ENCODE data around the gene FHOD3. TPM values are rescaled to one million over a fixed set of nuclear protein-coding genes. Genes with fewer than 3 reads are reported as not detected.

FHOD3 gene
- total RNA-seq, 1 donor from 2014 or later = not detected

- Mint-ChIP-seq H3K27ac (no peak overlapping the region), H3K4me3 (no peak overlapping the region), H3K9me3 (no peaks in the 10 kb centered on the region), H3K4me1 (ENCODE audit: low read depth) (no peaks in the 10 kb centered on the region), H3K36me3 (ENCODE audit: low read depth) (no peaks in the 10 kb centered on the region), H3K27me3 (ENCODE audit: insufficient read depth) (no peaks in the 10 kb centered on the region)
- no peak for DNase-seq (ENCODE audit: low spot score)
- intact Hi-C loops (cut with micrococcal nuclease) = no loop called here
Measured at GRCh38 chr18:36627637-36628036, 330.1 kb downstream of the FHOD3 start.

- Mint-ChIP-seq H3K27ac (no peak overlapping the region), H3K36me3 (ENCODE audit: low read depth) (no peaks in the 10 kb centered on the region), H3K27me3 (ENCODE audit: insufficient read depth) (no peaks in the 10 kb centered on the region), H3K4me1 (ENCODE audit: low read depth) (no peaks in the 10 kb centered on the region), H3K4me3 (no peak overlapping the region), H3K9me3 (no peaks in the 10 kb centered on the region)
- no peak for DNase-seq (ENCODE audit: low spot score)
- intact Hi-C loops (cut with micrococcal nuclease) = no loop called here
Measured at GRCh38 chr18:36628435-36629137, 331.1 kb downstream of the FHOD3 start.

- no peaks in the 10 kb centered on the region for H3K27me3 Mint-ChIP-seq (ENCODE audit: insufficient read depth)
- H3K27ac Mint-ChIP-seq = no peak overlapping the region
- H3K36me3 Mint-ChIP-seq (ENCODE audit: low read depth) = no peaks in the 10 kb centered on the region
- no peaks in the 10 kb centered on the region for H3K4me1 Mint-ChIP-seq (ENCODE audit: low read depth)
- no peak for DNase-seq (ENCODE audit: low spot score)
- no peak overlapping the region for H3K4me3 Mint-ChIP-seq
- intact Hi-C loops (cut with micrococcal nuclease) = no loop called here
- no peaks in the 10 kb centered on the region for H3K9me3 Mint-ChIP-seq
Measured at GRCh38 chr18:36629138-36629530, 331.6 kb downstream of the FHOD3 start.

- H3K9me3 Mint-ChIP-seq = no peaks in the 10 kb centered on the region
- no peaks in the 10 kb centered on the region for H3K36me3 Mint-ChIP-seq (ENCODE audit: low read depth)
- no peaks in the 10 kb centered on the region for H3K4me1 Mint-ChIP-seq (ENCODE audit: low read depth)
- no peaks in the 10 kb centered on the region for H3K27me3 Mint-ChIP-seq (ENCODE audit: insufficient read depth)
- H3K27ac Mint-ChIP-seq = no peak overlapping the region
- intact Hi-C loops (cut with micrococcal nuclease) = no loop called here
- no peak for DNase-seq (ENCODE audit: low spot score)
- no peak overlapping the region for H3K4me3 Mint-ChIP-seq
Measured at GRCh38 chr18:36629836-36630235, 332.3 kb downstream of the FHOD3 start.

- H3K36me3 Mint-ChIP-seq (ENCODE audit: low read depth) = no peaks in the 10 kb centered on the region
- H3K27ac Mint-ChIP-seq = no peak overlapping the region
- H3K9me3 Mint-ChIP-seq = no peaks in the 10 kb centered on the region
Measured at GRCh38 chr18:36630917-36631316, 333.4 kb downstream of the FHOD3 start.

GRCh38 chr18:36633961-36634412, 336.5 kb downstream of the FHOD3 start:
- peaks cover 3% of the 10 kb centered on the region for H3K27me3 Mint-ChIP-seq (ENCODE audit: insufficient read depth)
- H3K9me3 Mint-ChIP-seq = no peaks in the 10 kb centered on the region
- no peaks in the 10 kb centered on the region for H3K36me3 Mint-ChIP-seq (ENCODE audit: low read depth)
- DNase-seq (ENCODE audit: low spot score) = no peak
- no peak overlapping the region for H3K4me3 Mint-ChIP-seq
- no peak overlapping the region for H3K27ac Mint-ChIP-seq
- intact Hi-C loops (cut with micrococcal nuclease) = no loop called here
- no peaks in the 10 kb centered on the region for H3K4me1 Mint-ChIP-seq (ENCODE audit: low read depth)

More at GRCh38 chr18:36630917-36631316, 333.4 kb downstream of the FHOD3 start:
- no peaks in the 10 kb centered on the region for H3K27me3 Mint-ChIP-seq (ENCODE audit: insufficient read depth)
- DNase-seq (ENCODE audit: low spot score) = no peak
- no peaks in the 10 kb centered on the region for H3K4me1 Mint-ChIP-seq (ENCODE audit: low read depth)
- H3K4me3 Mint-ChIP-seq = no peak overlapping the region
- intact Hi-C loops (cut with micrococcal nuclease) = no loop called here

- Mint-ChIP-seq H3K27ac (no peak overlapping the region), H3K36me3 (ENCODE audit: low read depth) (no peaks in the 10 kb centered on the region), H3K9me3 (no peaks in the 10 kb centered on the region), H3K27me3 (ENCODE audit: insufficient read depth) (peaks cover 3% of the 10 kb centered on the region), H3K4me1 (ENCODE audit: low read depth) (no peaks in the 10 kb centered on the region), H3K4me3 (no peak overlapping the region)
- intact Hi-C loops (cut with micrococcal nuclease) = no loop called here
- DNase-seq (ENCODE audit: low spot score) = no peak
Measured at GRCh38 chr18:36634573-36635216, 337.2 kb downstream of the FHOD3 start.

GRCh38 chr18:36635414-36636096, 338.0 kb downstream of the FHOD3 start:
- no peak overlapping the region for H3K27ac Mint-ChIP-seq
- H3K27me3 Mint-ChIP-seq (ENCODE audit: insufficient read depth) = peaks cover 3% of the 10 kb centered on the region
- no peaks in the 10 kb centered on the region for H3K4me1 Mint-ChIP-seq (ENCODE audit: low read depth)
- H3K9me3 Mint-ChIP-seq = no peaks in the 10 kb centered on the region
- no peak for DNase-seq (ENCODE audit: low spot score)
- no peak overlapping the region for H3K4me3 Mint-ChIP-seq
- no peaks in the 10 kb centered on the region for H3K36me3 Mint-ChIP-seq (ENCODE audit: low read depth)
- intact Hi-C loops (cut with micrococcal nuclease) = no loop called here

- DNase-seq (ENCODE audit: low spot score) = no peak
- H3K9me3 Mint-ChIP-seq = no peaks in the 10 kb centered on the region
- H3K4me3 Mint-ChIP-seq = no peak overlapping the region
- H3K4me1 Mint-ChIP-seq (ENCODE audit: low read depth) = no peaks in the 10 kb centered on the region
- H3K27me3 Mint-ChIP-seq (ENCODE audit: insufficient read depth) = peaks cover 3% of the 10 kb centered on the region
- H3K36me3 Mint-ChIP-seq (ENCODE audit: low read depth) = no peaks in the 10 kb centered on the region
- intact Hi-C loops (cut with micrococcal nuclease) = no loop called here
- H3K27ac Mint-ChIP-seq = no peak overlapping the region
Measured at GRCh38 chr18:36636237-36636817, 338.8 kb downstream of the FHOD3 start.

GRCh38 chr18:36638224-36638623, 340.7 kb downstream of the FHOD3 start:
- no peaks in the 10 kb centered on the region for H3K4me1 Mint-ChIP-seq (ENCODE audit: low read depth)
- intact Hi-C loops (cut with micrococcal nuclease) = no loop called here
- DNase-seq (ENCODE audit: low spot score) = no peak
- H3K27me3 Mint-ChIP-seq (ENCODE audit: insufficient read depth) = peaks cover 3% of the 10 kb centered on the region
- H3K9me3 Mint-ChIP-seq = no peaks in the 10 kb centered on the region
- no peak overlapping the region for H3K4me3 Mint-ChIP-seq
- H3K36me3 Mint-ChIP-seq (ENCODE audit: low read depth) = no peaks in the 10 kb centered on the region
- H3K27ac Mint-ChIP-seq = no peak overlapping the region

GRCh38 chr18:36640021-36640952, 342.8 kb downstream of the FHOD3 start:
- Mint-ChIP-seq H3K4me3 (no peak overlapping the region), H3K4me1 (ENCODE audit: low read depth) (no peaks in the 10 kb centered on the region), H3K27me3 (ENCODE audit: insufficient read depth) (peaks cover 3% of the 10 kb centered on the region), H3K36me3 (ENCODE audit: low read depth) (no peaks in the 10 kb centered on the region), H3K27ac (no peak overlapping the region), H3K9me3 (no peaks in the 10 kb centered on the region)
- DNase-seq (ENCODE audit: low spot score) = no peak
- intact Hi-C loops (cut with micrococcal nuclease) = no loop called here

- Mint-ChIP-seq H3K27ac (no peak overlapping the region), H3K27me3 (ENCODE audit: insufficient read depth) (peaks cover 2% of the 10 kb centered on the region), H3K4me1 (ENCODE audit: low read depth) (no peaks in the 10 kb centered on the region), H3K9me3 (no peaks in the 10 kb centered on the region), H3K36me3 (ENCODE audit: low read depth) (no peaks in the 10 kb centered on the region), H3K4me3 (no peak overlapping the region)
- DNase-seq (ENCODE audit: low spot score) = no peak
- intact Hi-C loops (cut with micrococcal nuclease) = no loop called here
Measured at GRCh38 chr18:36643061-36643460, 345.5 kb downstream of the FHOD3 start.

All from activated T-helper 1 cell treated with anti-CD3 and anti-CD28 coated beads, Interleukin-12 subunit alpha, Interleukin-12 subunit beta, Interleukin-2, Interleukin-4 antibody, amounts not matched to agents 30 ng/mL and 10 ng/mL and 1 ng/mL, durations not matched to agents 14 hours and 24 hours and 36 hours (primary cell).